Measurements from ENCODE around the gene CARS1. TPM values are rescaled to one million over a fixed set of nuclear protein-coding genes. Genes with fewer than 3 reads are reported as not detected.

Gene CARS1
- total and polyA plus RNA-seq, 12 donors = 12.5 to 24.6 (median 15.9) TPM

DNA sequence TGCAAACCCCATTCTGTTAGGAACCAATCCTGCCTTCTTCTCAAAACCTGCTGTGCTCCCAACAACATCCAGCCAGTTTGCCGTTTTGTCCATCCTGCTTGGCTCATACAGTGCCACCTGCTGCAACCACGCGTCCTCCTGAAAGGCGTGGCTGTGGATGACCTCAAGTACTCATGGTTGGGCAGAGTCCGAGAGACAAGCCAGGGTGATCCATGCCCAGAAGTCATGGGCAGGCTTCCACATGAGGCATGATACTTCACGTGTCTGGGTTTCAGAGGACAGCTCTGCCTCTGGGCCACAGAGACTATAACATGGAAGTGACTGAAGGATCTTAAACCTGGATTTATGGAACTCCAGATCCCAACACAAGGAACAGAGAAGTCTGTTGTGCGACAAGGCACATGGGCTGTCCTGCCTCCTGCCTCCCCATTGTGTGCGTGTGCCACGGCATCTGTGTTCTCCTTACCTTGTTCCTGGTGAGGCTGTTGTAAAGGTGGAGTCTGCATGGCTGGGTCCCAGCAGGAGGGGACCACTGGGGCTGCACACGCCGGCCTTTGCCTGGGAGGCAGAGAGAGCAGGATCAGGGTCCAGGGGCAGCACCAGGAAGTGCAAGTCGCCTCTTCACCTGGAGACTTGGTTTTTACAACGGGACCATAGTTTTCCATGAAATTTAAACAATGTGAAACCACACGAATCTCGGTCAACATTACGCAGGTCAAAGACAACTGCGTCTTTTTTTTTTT, 15.4 kb downstream of the CARS1 start:
- Histone ChIP-seq H3K4me1 (peaks cover 17 to 42% (median 34%) of the 10 kb centered on the region in 9 donors), H3K36me3 (peaks cover 0 to 95% (median 16%) of the 10 kb centered on the region in 9 donors), H3K4me3 (no peak overlapping the region), H3K9me3 (no peaks in the 10 kb centered on the region), H3K27ac (peak overlapping the region in 9 of 10 donors; percentile 16 to 84 (median 64)), H3K27me3 (no peaks in the 10 kb centered on the region)
- intact Hi-C loops (cut with DNase I) = no loop called here
- ATAC-seq (peak; percentile 43 to 85 (median 72)), DNase-seq (peak; percentile 43 to 74)
- 82 to 83% methylated on average over 17 of the region's 17 CpGs for WGBS, 2 donors
- TF ChIP-seq, protein P1, sequence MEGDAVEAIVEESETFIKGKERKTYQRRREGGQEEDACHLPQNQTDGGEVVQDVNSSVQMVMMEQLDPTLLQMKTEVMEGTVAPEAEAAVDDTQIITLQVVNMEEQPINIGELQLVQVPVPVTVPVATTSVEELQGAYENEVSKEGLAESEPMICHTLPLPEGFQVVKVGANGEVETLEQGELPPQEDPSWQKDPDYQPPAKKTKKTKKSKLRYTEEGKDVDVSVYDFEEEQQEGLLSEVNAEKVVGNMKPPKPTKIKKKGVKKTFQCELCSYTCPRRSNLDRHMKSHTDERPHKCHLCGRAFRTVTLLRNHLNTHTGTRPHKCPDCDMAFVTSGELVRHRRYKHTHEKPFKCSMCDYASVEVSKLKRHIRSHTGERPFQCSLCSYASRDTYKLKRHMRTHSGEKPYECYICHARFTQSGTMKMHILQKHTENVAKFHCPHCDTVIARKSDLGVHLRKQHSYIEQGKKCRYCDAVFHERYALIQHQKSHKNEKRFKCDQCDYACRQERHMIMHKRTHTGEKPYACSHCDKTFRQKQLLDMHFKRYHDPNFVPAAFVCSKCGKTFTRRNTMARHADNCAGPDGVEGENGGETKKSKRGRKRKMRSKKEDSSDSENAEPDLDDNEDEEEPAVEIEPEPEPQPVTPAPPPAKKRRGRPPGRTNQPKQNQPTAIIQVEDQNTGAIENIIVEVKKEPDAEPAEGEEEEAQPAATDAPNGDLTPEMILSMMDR (IDR thresholded peaks at IDR 0.05) = no peak

DNA sequence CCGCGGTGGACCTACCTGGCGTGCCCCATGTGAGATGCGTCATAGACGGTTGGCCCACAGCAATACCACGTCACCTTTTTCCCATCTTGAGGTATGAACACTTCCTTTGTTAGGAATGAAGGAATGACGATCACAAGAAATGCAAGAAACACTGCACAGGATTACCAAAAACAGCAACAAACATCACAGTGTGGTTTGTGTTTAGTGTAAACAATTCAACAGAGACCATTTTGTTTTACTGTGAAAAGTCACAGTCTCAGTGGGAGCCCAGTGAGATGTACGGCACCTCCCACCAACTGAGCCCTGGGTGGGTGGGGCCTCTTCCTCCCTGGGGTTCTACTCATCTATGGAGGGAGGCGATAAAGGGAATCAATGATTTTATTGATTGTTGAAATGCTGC, 16.3 kb downstream of the CARS1 start:
- Histone ChIP-seq H3K36me3 (peaks cover 0 to 95% (median 20%) of the 10 kb centered on the region in 9 donors), H3K9me3 (no peaks in the 10 kb centered on the region), H3K27me3 (no peaks in the 10 kb centered on the region), H3K4me3 (no peak overlapping the region), H3K27ac (no peak overlapping the region), H3K4me1 (peaks cover 17 to 49% (median 35%) of the 10 kb centered on the region in 9 donors)
- ATAC-seq = no peak
- no peak for DNase-seq
- TF ChIP-seq, protein P1 (IDR thresholded peaks at IDR 0.05) = no peak
- intact Hi-C loops (cut with DNase I) = no loop called here
- 90 to 92% methylated on average over 9 of the region's 9 CpGs for WGBS, 2 donors

DNA sequence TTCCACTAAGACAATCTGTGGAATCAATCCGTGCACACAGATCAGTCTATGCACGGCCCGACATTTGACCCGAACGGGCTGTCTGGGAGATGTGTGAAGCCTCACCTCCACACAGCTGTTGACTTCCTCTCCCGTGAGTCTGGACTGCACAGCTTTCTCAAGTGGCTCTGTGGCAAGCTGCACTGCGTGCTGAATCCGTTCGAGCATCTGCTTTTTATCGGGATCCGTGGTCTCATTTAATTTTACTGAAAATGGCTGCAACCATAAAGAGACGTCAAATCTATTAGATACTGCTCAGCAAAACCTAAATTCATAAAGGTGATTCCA, 19.3 kb downstream of the CARS1 start:
- H3K36me3 ChIP-seq = peaks cover 0 to 98% (median 28%) of the 10 kb centered on the region in 9 donors
- 86 to 91% methylated on average over 12 of the region's 12 CpGs for whole genome bisulfite sequencing, 2 donors
- H3K4me1 ChIP-seq = peaks cover 11 to 39% (median 22%) of the 10 kb centered on the region in 9 donors
- intact Hi-C loops (cut with DNase I) = loop anchor here (1.0 to 10.0 kb wide), 8 partner anchors 53 to 179 kb away; partner anchors contain the start of gene MRGPRG (in 6 of the 10)
- peak overlapping the region in 3 of 10 donors; percentile 17 to 43 (median 22) for H3K27ac ChIP-seq
- DNase-seq (no peak), ATAC-seq (no peak)
- no peaks in the 10 kb centered on the region for H3K27me3 ChIP-seq
- TF ChIP-seq, protein P1 (IDR thresholded peaks at IDR 0.05) = no peak
- no peaks in the 10 kb centered on the region for H3K9me3 ChIP-seq
- no peak overlapping the region for H3K4me3 ChIP-seq

DNA sequence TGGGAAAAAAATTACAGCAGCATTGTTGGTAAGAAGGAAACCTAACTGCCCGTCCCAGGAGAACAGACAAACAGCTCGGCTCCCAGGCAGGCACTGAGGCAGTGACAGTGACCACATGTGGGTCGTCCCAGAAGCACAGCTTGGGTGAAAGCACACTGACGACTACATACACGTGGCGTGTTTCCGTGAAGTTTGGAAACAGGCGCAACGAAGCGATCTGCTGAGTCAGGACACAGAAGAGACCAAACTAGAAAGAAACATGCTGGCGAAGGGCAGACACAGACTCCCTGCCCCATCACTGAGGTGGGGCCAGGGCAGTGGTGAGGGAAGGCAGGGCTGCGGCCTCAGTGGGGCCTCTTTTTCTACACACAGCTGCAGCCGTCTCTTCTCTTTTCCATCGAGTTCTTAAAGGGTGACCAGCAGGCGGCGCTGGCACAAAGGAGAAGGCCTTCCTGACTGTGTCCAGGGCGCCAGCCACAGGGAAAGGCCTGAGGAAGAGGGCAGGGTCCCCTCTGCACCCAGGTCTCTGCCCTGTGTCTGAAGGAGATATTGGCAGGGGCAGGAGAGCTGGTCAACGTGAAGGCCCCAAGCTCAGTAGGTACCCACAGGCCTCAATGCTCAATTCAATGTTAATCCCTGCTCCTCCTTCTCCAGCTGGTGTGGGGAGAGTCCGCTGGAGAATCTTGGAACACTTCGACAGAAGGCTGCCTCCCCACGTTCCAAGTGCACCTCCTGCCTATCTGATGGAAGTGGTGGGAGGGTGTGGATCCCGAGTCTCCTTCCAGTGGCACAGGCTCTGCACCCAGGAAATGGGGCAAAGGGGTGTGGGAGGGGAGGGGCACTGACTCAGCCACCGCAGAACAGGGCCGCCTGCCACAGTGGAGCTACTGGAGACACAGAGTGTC, 19.9 kb downstream of the CARS1 start:
- H3K9me3 ChIP-seq = no peaks in the 10 kb centered on the region
- peak; percentile 68 to 90 (median 78) for ATAC-seq
- H3K4me3 ChIP-seq = no peak overlapping the region
- peaks cover 5 to 33% (median 16%) of the 10 kb centered on the region in 9 donors for H3K4me1 ChIP-seq
- DNase-seq = peak; percentile 80 to 83
- intact Hi-C loops (cut with DNase I) = loop anchor here (1.0 to 10.0 kb wide), 8 partner anchors 54 to 180 kb away; partner anchors contain the start of gene MRGPRG (in 6 of the 10)
- 57 to 60% methylated on average over 24 of the region's 24 CpGs for WGBS, 2 donors
- TF ChIP-seq, protein P1 (IDR thresholded peaks at IDR 0.05) = peak; percentile 72 to 93 (median 84)
- peak overlapping the region in 5 of 10 donors; percentile 10 to 56 (median 22) for H3K27ac ChIP-seq
- H3K27me3 ChIP-seq = no peaks in the 10 kb centered on the region
- peaks cover 0 to 99% (median 34%) of the 10 kb centered on the region in 9 donors for H3K36me3 ChIP-seq
